Bone marrow (tissue), 2 donors: ENCODE results near the gene ADO.

Experiments
- DNase-seq, 2 donors: peaks; one replicate each; lab custom pipeline; 2025; lab: John Stamatoyannopoulos, UW

ADO gene

GRCh38 chr10:62794306-62794705 lies 10.2 kb upstream of the ADO start:
- no peak for DNase-seq

- DNase-seq = no peak
Measured at GRCh38 chr10:62795100-62795499, 9.4 kb upstream of the ADO start.

DNA sequence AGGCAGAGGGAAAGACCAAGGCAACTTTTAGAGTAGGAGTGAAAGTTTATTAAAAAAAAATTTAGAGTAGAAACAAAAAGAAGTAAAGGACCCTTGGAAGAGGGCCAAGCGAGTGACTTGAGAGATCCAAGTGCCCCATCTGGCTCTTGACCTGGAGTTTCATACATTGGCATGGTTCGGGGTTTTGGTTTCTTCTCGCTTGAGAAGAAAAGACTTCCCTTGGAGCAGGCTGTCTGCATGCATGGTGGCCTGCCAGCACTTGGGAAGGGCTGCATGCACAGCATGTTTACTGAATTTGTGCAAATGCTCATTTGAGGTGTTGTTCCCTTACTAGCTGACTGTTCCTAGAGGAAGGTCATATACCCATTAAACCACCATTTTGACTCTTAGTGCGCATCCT lies 8.8 kb upstream of the ADO start:
- no peak for DNase-seq

- DNase-seq = no peak
Measured at GRCh38 chr10:62796896-62797295, 7.6 kb upstream of the ADO start.

DNA sequence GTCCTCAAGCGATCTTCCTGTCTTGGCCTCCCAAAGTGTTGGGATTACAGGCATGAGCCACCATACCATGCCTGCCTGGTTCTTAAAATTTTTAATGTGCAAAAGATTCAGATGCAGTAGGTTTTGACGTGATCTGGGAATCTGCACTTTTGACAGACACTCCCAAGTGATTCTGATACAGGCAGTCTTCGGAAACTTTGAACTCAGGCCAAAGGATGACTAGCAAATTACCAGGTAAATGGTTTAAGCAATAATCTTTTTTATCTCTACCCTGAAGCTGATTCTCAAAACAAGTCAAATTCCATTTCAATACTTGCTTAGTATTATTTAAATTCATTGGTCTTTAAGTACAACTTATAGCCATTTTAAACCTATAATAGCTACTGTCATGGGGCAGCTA lies 2.6 kb upstream of the ADO start:
- no peak for DNase-seq

GRCh38 chr10:62803724-62804355 lies 680 bp upstream of the ADO start:
- no peak for DNase-seq

GRCh38 chr10:62805231-62806099 lies 945 bp downstream of the ADO start:
- peak in 1 of 2 donors; percentile 54 for DNase-seq

DNA sequence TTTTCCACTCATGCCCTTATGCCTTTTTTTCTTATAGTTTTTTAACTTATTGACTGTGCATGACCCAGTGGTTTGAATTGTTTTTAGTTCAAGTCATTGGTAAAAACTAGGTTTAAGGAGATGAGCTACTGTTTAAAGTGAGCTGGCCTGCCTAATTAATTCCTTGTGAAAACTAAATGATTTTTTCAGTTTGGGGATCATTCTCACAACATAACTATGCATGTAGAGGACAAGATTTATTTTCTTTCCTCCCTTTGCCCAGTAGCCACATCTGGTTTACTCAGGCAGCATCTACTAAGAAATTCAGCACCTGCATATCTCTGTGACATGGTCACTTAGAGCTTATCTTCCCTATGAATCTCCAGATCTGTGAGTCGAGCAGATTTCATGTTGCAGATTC lies 1.7 kb downstream of the ADO start:
- no peak for DNase-seq

DNA sequence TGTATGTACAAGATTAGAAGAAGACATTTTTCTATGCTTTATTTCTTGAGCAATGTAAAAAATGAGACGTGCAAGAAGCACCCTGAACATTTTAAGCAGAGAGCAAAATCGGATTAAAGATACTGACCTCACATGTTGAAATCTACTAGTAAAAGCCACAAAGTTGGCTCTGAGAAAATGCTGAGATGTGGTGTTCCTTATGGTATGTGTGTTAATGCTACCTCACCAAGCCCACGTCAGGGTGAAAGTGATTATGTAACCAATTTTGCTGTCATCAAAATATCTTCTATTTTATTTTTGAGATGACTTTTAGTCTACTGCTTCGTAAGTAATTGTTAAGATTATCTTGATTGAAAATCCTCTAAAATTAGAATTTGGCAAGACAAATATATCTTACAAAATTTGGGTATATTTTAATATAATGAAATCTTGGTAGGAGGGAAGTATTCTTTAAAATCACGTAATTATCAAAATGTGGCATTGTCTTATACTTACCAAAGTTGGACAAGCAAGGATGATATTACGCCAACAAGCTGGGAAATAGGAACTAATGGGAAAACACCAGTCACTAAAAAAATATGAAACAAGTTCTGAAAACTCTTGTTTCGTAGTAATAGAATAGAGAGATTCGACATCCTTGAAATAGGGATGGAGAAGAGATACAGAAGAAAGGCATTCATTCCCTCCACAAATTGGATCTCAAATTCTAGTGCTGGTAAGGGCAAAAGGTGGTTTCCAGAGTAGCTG lies 5.8 kb downstream of the ADO start:
- no peak for DNase-seq

DNA sequence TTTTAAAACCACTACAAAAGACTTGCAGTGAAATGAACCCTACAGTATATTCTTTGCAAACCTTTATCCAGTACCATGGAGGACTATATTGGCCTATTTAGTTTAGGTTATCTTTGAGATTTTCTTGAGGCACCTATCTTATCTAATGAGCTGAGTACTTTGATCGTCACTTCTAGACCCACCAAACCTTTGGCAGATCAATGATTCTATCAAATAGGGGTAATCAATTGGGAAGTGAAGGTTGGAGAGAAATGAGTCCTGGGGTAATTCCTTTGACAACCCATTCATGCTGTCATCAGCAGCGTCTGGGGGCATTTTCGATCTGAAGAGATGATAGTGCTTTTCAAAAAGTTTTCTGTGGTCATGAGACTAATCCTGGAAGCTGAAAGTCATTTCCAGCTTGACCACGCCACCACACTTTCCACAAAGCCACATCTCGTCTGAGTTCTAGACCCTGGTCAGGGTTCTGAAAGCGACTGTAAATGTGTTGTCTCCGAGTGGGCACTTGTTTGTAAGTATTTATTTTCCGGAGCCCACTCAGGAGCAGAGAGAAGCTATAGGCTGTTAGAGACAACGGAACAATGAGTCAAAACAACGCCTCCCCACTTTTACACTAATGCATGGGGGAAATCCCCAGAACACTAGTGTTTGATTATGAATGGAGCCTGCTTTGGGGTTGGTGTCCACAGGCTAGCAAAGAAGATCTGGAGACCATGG lies 6.8 kb downstream of the ADO start:
- no peak for DNase-seq

GRCh38 chr10:62812672-62813439 lies 8.3 kb downstream of the ADO start:
- DNase-seq = no peak

GRCh38 chr10:62813453-62813852 lies 8.9 kb downstream of the ADO start:
- no peak for DNase-seq

- no peak for DNase-seq
Measured at GRCh38 chr10:62813981-62814380, 9.5 kb downstream of the ADO start.

DNA sequence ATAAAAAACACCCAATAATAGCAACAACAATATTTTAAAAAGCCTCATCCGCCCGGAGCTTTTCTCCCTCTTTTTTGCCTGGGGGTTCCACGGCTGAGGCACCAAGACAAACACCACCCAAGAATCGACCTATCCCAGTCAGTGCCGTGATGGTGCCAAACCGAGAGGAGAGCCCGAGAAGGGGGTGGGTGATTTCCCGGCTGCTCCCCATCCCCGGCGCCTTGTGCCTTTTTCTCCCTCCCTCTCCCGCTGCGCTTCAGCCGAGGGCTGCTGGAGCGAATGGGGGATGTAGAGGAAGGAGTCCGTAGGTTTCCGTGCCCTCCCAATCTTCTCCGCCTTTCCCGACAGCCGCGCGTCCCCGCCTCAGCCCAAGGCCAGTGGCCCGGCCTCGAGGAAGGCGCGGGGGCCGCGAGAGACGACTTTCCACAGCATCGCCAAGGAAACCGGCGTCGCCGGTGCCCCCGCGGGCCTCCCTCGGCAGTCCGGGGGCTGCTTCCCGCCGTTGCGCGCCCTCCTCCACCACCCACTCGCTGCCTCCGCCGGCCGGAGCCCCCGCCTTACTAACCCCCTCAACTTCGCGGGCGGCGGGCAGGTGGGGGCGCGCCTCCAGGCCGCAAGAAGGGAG lies 10.3 kb downstream of the ADO start:
- DNase-seq = no peak

- no peak for DNase-seq
Measured at GRCh38 chr10:62815381-62816075, 11.0 kb downstream of the ADO start.

DNA sequence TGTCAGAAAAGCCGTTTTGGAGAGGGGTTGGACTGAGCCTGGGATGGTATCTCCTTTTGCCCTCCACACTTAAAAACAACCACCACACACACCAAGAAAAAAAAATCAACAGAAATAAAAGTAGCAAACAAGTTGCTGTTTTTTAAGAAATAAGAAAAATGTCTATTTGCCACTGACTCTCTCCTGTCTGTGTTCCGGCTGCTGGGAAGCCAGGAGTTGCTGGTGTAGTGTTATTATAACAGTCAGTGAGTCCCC lies 11.5 kb downstream of the ADO start:
- no peak for DNase-seq

DNA sequence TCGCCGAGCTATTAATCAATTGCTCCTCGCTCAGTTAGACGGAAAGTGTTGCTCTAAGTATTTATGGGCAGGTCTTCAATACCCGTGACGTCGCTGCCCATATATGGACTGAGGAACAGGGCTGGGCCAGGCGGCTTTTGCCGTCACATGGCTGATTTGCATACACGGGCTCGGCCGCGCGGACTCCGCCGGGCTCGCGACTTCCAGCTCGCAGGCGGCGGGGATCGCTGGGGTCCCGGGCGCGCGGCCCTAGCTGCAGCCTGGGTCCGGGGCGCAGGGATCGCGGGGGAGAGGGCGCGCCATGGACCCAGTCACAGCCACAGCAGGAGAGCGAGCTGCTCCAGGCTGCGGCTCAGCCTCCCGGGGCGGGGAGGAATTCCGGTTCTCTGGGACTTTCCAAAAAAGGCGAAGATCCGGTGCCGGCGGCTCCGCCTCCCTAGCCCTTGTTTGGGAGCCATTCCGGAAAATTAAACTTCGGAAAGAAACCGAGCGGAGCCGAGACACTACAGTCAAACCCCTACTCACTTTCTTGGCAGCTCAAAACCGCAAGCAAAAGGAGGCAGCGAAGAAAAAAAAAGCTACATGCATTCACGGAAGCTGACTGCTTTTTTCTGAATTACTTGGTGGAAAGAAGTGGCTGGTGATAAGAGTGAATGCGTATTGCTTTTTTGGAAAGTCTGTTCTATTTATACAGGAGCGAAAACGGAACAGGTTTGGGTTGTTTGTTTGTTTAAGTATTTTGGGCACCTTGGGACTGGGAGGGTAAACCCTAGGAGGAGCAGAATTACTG lies 12.0 kb downstream of the ADO start, which contains the start of gene EGR2:
Gene EGR2 (minus strand): TSS at position 36 of the 790 bp plus-strand sequence. CDS start 337 bp downstream, outside the sequence.
- DNase-seq = peak; percentile 84 to 86

DNA sequence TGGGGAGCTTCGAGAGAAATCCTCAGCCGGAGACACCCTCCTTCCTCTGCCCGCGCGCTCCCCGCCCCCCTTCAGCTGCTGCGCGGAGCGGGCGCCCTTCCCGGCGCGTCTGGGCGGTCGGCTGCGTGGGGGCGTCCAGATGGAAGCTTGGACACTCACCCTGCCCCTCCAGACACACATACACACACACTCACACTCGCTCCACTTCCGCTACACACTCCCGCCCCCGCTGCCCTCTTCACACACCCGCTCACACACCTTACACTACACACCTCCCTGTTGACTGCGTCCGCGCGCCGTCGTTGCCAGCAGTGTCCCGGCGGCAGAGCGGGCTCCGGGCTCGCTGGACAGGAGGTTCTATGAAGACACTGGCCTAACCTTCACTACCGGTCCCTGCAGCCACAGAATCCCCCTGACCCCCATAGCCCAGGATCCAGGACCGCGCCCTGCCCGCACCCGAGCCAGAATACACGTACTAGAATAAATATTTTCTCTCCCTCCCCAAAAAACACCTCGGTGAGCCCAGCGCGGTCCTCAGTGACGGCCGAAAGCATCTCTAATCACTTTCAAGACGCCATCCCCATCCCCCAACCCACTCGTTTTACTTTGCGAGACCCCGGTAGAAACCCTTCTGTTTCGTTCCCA lies 12.7 kb downstream of the ADO start:
- peak in 1 of 2 donors; percentile 36 for DNase-seq

DNA sequence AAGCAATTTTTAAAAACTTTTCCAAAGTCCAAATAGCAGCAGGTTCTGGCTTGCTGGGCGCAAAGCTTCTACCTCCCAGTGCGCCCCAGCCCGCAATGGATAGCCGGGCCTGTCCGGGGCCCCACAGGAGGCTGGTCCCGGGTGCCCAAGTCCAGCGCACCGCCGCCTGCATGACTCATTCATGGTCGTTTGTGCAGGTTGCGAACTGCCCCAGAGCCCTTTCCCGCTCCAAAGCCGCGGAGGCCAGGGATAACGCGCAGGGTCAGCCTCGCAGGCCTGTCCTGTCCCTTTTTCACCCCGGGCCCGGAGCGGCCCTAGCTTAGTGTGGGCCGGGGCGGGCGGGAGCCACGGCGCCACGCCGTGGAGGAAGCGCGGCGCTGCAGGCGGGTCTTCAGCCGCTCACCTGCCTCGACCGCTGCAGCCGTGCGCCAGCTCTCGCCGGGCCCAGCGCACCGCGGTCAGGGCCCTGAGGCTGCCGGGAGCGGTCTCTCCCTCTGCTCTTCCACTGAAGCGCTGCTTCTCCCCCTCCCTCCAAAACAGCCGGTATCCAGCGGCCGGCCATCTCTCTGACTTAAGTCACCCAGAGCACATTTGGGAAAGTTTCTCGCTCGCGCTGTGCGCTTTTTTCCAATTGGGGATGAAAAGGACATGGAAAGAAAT lies 13.4 kb downstream of the ADO start:
- peak in 1 of 2 donors; percentile 43 for DNase-seq
